GM12872 (cell line): ENCODE measurements around the gene NHSL2.

Experiments
- CTCF ChIP-seq: IDR thresholded peaks from 3 replicates; pipeline ENCODE4 v1.5.1; 2011; ENCODE audit warnings: low read depth, mild to moderate bottlenecking, low read length, moderate library complexity; ENCODE audit not compliant: insufficient read depth

NHSL2 gene

DNA sequence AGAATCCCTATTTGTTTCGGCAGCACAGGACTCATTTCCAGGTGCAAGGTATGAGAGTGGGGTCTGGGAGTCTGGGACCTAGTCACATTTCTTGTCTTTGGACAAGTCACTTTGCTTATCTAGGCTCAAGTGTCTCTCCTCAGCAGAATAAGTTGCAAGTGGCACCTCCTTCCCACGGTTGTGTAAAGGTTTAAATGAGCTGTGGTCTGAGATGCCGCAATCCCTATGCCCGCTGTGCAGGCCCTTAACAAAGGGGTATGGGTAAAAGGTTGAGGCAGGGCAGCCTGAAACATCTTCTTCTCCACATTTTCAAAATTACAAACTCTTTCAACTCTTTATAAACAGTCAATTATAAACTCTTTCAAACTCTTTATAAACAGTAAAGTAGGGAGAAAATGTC lies 127.4 kb downstream of the NHSL2 start:
- no peak for TF ChIP-seq CTCF

- TF ChIP-seq CTCF: no peak
These were observed 128.2 kb downstream of the NHSL2 start for GRCh38 chrX:72038868-72039267.

DNA sequence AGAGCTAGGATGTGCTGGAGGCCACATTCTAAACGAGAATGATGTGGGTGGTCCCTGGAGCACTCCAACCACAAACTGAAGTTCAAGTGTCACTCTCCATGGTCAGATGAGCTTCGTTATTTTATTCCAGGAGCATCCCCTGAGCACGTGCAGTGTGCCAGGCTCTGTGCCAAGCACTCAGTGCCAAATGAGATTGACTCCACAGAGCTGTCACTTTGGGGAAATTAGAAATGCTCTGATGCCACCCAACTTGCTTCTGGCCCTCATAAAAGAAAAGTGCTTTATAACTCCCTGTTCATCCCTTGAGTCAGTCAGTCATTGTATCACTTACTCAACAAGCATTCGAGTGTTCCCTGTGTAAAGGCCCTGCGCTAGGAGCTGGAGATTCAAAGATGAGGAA lies 129.9 kb downstream of the NHSL2 start:
- no peak for TF ChIP-seq CTCF

DNA sequence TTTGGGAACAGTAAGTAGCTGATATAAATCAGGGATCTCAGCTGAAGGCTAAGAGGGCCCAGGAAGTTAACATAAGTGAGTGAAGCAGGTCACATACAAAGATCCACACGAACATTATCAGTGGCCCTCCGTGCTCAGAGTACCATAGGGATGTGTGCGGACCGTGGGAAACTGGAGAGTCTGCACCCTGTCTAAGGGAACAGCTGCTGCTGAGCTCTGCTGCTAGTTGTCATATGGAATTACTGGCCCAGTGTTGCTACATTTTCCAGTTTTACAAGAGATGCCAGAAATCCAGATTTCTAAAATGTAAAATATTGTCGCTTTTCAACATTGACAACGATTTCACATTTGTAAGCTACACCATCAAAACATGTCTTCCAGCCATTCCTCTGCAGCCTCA lies 130.5 kb downstream of the NHSL2 start:
- no peak for TF ChIP-seq CTCF

GRCh38 chrX:72041871-72042851 lies 131.5 kb downstream of the NHSL2 start:
- TF ChIP-seq CTCF: no peak

GRCh38 chrX:72042852-72043248 lies 132.2 kb downstream of the NHSL2 start:
- TF ChIP-seq CTCF: no peak

DNA sequence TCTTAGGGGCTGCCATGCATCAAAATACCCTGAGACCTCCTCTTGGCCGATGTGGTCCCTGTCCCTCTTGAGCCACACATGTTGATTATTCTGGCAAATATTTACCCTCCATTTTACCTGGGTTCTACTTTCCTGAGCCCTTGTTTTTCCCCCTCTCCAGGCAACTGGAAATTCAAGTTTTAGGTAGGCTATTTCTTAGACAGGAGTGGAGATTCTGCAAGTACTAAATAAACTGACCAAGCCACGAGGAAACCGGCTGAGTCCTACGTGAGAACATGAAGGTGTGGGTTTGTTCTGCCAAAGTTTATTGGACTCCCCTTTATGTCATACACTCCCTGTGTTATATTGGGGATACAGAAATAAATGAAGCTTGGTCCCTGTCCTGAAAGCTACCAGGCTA lies 133.0 kb downstream of the NHSL2 start:
- no peak for TF ChIP-seq CTCF
